HG03565 (cell line): Measurements from ENCODE around the gene OBSCN.

Experiments used
- ATAC-seq: cut with Tn5 transposase; IDR thresholded peaks from one replicate; pipeline ENCODE4 v1.9.1; 2021; ENCODE audit warnings: mild to moderate bottlenecking, moderate library complexity; ENCODE audit not compliant: unreplicated experiment

Gene OBSCN

DNA sequence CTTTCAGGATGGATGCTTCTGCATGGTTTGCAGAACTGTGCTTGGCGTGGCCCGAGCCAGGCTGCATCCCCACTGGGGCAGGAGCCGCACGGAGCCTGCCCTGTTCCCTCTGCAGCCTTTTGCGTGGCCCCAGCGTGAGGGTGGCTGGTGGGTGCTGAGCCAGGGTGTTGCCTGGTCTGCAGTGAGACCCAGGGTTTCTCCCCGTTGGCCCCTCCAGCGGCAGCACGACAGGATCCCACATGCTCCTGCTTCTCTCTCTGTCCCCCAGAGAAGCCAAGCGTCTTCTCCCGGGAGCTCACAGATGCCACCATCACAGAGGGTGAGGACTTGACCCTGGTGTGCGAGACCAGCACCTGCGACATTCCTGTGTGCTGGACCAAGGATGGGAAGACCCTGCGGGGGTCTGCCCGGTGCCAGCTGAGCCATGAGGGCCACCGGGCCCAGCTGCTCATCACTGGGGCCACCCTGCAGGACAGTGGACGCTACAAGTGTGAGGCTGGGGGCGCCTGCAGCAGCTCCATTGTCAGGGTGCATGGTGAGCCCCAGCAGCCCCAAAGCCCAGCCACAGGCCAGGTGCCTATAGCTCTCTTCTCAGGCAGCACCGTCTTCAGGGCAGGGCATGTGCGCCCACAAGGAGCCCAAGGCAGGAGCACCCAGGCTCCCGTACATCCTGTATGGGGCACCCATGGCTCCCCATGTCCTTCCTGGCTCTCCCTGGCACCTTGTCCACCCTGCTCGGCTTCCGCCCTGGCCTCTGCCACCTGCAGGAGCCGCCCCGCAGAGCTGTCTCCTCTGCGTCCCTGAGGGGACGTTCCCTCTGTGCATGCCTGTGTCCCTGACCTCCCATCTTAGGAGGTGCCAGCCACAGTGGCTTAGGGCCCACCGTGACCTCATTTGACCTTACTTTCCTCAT is 78.9 kb downstream of the OBSCN start:
- no peak for ATAC-seq

DNA sequence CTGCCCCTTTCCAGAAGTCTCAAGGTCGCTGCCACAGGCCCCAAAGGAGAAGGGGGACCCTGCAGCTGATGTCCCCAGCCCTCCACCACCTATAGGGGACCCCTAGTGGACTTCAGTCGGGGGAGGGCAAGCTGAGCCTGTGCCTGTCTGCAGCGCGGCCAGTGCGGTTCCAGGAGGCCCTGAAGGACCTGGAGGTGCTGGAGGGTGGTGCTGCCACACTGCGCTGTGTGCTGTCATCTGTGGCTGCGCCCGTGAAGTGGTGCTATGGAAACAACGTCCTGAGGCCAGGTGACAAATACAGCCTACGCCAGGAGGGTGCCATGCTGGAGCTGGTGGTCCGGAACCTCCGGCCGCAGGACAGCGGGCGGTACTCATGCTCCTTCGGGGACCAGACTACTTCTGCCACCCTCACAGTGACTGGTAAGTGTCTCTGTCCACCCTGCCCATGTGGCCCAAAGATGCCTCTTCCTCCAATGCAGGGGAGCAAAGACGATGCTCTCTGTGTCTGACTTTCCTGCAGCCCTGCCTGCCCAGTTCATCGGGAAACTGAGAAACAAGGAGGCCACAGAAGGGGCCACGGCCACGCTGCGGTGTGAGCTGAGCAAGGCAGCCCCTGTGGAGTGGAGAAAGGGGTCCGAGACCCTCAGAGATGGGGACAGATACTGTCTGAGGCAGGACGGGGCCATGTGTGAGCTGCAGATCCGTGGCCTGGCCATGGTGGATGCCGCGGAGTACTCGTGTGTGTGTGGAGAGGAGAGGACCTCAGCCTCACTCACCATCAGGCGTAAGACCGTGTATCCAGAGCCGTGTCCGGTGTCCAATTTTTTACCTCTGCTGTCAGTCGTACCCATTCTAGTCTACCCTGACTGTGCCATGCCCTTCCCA is 79.9 kb downstream of the OBSCN start:
- no peak for ATAC-seq

GRCh38 chr1:228288536-228289238 is 80.8 kb downstream of the OBSCN start:
- ATAC-seq, result no peak

GRCh38 chr1:228289239-228289849 is 81.5 kb downstream of the OBSCN start:
- no peak for ATAC-seq

- no peak for ATAC-seq
These were observed 82.4 kb downstream of the OBSCN start for GRCh38 chr1:228289996-228290881.

DNA sequence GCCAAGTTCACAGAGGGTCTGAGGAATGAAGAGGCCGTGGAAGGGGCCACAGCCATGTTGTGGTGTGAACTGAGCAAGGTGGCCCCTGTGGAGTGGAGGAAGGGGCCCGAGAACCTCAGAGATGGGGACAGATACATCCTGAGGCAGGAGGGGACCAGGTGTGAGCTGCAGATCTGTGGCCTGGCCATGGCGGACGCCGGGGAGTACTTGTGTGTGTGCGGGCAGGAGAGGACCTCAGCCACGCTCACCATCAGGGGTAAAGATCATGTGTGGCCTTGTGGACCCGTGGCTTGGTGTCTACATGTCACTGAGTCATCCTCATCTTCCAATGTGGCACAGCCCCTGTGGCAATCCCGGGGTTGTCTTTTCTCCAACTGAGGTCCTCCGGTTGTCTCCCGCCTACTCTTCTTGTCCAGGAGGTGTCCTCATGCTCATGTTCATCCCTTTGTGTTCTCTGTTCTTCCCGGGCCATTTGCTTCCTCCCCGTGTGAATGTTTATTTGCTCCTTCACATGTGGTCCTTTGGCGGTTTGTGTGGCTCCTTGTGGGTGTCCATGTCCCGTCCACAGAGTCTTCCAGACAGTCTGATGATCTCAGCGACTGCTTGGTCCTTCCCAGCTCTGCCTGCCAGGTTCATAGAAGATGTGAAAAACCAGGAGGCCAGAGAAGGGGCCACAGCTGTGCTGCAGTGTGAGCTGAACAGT is 84.2 kb downstream of the OBSCN start:
- no peak for ATAC-seq

- no peak for ATAC-seq
These were observed 84.7 kb downstream of the OBSCN start for GRCh38 chr1:228292609-228292911.

DNA sequence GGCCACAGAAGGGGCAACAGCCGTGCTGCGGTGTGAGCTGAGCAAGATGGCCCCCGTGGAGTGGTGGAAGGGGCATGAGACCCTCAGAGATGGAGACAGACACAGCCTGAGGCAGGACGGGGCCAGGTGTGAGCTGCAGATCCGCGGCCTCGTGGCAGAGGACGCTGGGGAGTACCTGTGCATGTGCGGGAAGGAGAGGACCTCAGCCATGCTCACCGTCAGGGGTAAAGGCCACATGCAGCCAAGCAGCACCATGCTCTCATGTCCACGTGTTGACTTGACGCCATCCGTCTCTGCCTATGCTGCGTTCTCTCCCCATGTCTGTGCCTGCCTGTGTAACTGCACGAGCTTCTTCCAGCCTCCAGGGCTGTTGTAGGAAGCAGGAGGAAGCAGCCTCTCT is 85.5 kb downstream of the OBSCN start:
- ATAC-seq, result no peak

DNA sequence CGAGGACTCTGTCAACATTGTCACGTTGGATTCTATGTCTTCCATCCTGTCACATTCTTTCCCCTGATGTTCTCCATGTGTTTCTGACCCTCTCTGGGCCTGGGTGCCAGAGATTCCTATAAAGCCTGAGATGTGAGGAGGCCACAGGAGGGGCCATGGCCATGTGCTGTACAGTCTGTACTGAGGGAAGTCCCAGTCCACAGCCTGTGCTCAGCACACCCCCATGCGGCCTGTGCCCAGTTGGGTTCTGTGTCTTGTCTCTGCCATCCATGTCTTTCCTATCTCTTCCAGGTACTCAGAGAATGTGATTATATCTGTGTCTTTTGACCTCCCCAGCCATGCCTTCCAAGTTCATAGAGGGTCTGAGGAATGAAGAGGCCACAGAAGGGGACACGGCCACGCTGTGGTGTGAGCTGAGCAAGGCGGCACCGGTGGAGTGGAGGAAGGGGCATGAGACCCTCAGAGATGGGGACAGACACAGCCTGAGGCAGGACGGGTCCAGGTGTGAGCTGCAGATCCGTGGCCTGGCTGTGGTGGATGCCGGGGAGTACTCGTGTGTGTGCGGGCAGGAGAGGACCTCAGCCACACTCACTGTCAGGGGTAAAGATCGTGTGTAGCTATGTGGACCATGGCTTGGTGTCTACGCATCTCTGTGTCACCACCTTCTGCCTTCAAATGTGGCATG is 86.1 kb downstream of the OBSCN start:
- no peak for ATAC-seq

GRCh38 chr1:228294717-228295116 is 86.9 kb downstream of the OBSCN start:
- ATAC-seq, result no peak

- ATAC-seq, result no peak
These were observed 87.4 kb downstream of the OBSCN start for GRCh38 chr1:228295201-228295600.

DNA sequence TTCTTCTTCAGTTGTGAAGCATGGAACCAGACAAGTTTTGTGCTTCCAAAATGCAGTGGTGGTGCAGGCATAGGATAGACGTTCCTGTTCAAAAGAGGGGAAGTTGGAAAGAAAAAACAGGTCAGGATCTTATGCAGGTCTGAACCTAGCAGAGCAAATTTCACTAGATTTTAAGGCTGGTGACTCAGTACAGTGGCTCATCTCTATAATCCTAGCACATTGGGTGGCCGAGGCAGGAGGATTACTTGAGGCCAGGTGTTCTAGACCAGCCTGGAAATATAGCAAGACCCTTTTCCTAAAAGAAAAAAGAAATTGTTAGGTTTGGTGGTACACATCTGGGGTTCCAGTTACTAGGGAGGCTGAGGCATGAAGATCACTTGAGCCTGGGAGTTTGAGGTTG is 88.1 kb downstream of the OBSCN start:
- no peak for ATAC-seq

GRCh38 chr1:228297242-228297641 is 89.4 kb downstream of the OBSCN start:
- no peak for ATAC-seq

DNA sequence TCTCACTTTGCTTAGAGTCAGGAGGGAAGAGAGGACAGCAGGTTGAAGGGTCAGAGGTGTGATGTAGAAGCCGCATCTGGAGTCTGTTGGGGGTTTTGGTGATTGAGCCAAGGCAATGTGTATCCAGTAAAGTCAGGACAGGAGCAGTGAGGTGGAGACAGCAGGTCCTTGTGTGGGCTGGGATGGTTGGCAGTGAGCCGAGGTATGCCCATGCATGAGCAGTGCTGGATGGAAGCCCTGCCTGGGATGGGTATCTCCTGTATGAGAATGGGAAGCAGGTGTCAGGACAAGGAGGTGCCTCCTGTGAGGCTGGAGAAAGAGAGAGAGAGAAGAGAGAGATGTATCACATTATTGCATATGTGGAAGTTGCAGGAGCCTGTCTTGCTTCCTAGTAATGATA is 90.0 kb downstream of the OBSCN start:
- no peak for ATAC-seq

DNA sequence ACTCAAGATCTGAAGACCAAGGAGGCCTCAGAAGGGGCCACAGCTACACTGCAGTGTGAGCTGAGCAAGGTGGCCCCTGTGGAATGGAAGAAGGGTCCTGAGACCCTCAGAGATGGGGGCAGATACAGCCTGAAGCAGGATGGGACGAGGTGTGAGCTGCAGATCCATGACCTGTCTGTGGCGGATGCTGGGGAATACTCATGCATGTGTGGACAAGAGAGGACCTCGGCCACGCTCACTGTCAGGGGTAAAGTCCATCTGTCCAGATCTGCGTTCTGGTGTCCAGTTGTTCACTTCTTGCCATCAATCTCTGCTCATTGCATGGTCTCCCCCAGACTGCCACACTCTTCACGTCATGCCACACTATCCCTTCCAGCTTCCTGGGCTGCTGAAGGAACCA is 90.6 kb downstream of the OBSCN start:
- ATAC-seq, result no peak

GRCh38 chr1:228299211-228299610 is 91.4 kb downstream of the OBSCN start:
- no peak for ATAC-seq

DNA sequence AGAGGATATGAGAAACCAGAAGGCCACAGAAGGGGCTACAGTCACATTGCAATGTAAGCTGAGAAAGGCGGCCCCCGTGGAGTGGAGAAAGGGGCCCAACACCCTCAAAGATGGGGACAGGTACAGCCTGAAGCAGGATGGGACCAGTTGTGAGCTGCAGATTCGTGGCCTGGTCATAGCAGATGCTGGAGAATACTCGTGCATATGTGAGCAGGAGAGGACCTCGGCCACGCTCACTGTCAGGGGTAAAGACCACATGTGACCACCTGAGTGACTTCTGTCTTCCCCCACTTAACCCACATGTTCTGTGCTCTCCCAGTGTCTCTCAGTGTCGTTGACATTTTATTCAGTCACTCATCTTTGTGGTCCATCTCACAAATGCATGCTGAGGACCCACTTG is 92.1 kb downstream of the OBSCN start:
- ATAC-seq, result no peak

GRCh38 chr1:228302086-228302485 is 94.2 kb downstream of the OBSCN start:
- no peak for ATAC-seq

GRCh38 chr1:228303596-228303995 is 95.8 kb downstream of the OBSCN start:
- no peak for ATAC-seq
